ENCODE results near the gene LIMK2.

DNA sequence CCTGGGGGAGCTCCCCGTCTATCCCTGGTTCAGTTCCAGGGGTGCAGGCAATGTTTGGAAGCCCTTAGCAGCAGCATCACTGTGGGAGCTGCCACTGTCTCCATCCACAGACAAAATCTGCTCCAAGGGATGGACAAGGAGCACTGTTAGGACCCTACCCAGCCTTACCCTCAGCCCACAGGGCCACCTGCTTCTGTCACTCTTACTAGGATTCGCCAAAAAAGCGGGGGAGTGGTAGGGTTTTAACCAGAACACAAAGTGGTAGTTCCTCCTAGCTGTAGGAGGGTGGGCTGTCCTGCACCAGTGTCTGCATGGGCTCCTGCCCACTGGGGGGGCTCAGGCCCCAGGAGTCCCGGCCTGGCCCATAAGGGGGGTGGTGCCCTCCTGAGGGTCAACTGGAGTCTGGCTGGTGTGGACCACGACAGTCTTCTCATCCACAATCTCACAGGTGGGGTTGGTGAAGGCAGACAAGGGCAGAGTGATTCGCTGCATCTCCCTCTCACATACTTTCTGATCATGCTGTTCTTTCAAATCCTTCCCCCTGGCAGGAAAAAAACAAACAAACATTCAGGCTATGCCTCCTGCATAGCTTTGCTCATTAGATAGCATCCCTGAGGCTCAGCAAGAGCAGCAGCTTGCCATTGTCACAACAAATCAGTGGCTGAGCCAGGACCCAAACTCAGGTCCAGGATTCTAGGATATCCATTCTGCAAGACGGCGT, 70.8 kb downstream of the LIMK2 start:
- no peak for TF ChIP-seq EZH2phosphoT487 (IDR thresholded peaks at IDR 0.05; ENCODE audit: borderline replicate concordance, low read length)
- TF ChIP-seq, protein P1, sequence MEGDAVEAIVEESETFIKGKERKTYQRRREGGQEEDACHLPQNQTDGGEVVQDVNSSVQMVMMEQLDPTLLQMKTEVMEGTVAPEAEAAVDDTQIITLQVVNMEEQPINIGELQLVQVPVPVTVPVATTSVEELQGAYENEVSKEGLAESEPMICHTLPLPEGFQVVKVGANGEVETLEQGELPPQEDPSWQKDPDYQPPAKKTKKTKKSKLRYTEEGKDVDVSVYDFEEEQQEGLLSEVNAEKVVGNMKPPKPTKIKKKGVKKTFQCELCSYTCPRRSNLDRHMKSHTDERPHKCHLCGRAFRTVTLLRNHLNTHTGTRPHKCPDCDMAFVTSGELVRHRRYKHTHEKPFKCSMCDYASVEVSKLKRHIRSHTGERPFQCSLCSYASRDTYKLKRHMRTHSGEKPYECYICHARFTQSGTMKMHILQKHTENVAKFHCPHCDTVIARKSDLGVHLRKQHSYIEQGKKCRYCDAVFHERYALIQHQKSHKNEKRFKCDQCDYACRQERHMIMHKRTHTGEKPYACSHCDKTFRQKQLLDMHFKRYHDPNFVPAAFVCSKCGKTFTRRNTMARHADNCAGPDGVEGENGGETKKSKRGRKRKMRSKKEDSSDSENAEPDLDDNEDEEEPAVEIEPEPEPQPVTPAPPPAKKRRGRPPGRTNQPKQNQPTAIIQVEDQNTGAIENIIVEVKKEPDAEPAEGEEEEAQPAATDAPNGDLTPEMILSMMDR (conservative IDR thresholded peaks at IDR 0.05; ENCODE audit: low read depth, low read length), result no peak

Data from PC-3 (cell line).